ENCODE results near the gene MED17.

The MED17 gene

GRCh38 chr11:93852242-93852641 lies 68.2 kb downstream of the MED17 start:
- no peak for DNase-seq

- DNase-seq = no peak
Observed at GRCh38 chr11:93857413-93858120, 73.5 kb downstream of the MED17 start.

DNA sequence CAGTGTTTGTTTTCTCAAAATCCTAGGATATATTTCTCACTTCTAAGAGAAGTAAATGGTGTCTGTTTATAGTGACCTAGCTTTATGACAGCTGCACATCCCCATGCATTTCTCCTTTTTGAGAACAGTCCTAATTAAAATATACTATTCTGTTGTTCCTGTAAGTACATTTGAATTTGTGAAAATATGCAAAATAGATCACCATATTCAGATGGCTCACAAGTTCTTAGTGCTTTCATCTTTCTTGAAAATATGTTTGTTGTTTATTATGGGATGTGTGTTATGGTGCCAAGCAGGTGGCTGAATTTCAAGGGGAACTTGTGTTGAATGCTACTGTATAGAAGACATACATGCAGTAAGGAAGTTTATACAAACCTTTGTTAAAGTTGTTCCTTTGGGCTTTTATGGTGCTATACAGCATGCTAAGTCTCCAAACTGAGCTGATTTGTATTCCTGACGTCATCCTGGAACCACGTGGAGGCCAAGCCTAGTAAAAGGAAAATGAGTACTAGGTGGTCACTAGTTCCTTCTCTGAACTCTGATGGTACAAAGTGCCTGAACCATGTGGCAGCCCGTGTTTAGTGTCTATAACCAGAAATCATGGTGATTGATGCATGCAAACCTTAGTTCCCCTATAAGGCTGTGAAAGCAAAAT lies 74.2 kb downstream of the MED17 start:
- no peak for DNase-seq

GRCh38 chr11:93861808-93862207 lies 77.7 kb downstream of the MED17 start:
- no peak for DNase-seq

All from hematopoietic multipotent progenitor cell treated with erythropoietin and hydrocortisone succinate and interleukin-3 and kit ligand, for 6 days (in vitro differentiated cells).